HG03342 (cell line): ENCODE measurements around the gene BSND.
"Not testable (repeated sequence)": the region's sequence is repeated elsewhere in the genome, so short reads cannot be mapped to it uniquely, and the experiment has no call there.

ENCODE experiments used
- ATAC-seq: cut with Tn5 transposase; IDR thresholded peaks from one replicate; pipeline ENCODE4 v1.9.1; 2021; ENCODE audit warnings: mild to moderate bottlenecking, moderate library complexity; ENCODE audit not compliant: unreplicated experiment

BSND gene

DNA sequence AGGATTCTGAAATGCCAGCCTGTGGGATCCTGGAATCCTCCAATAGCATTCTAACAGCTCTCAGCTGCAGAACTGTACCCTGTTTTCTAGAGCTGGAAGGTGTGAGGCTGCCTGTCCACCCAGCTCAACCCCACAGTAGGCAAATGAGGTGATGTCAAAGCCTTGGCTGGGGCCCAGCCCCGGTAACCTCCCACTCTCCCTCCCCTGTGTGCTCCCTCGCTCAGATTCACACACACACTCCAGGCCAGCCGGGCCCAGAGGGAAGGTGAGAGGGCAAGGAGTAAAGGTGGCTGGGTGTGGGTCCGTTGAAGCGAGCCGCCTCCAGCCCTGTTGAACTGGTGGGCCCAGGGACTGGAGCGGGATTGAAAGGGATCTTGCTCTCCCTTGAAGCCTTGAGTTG, at the start of gene BSND:
Gene BSND (plus strand): TSS at position 257 of the 400 bp plus-strand sequence. CDS start 254 bp downstream, outside the sequence.
- no peak for ATAC-seq

DNA sequence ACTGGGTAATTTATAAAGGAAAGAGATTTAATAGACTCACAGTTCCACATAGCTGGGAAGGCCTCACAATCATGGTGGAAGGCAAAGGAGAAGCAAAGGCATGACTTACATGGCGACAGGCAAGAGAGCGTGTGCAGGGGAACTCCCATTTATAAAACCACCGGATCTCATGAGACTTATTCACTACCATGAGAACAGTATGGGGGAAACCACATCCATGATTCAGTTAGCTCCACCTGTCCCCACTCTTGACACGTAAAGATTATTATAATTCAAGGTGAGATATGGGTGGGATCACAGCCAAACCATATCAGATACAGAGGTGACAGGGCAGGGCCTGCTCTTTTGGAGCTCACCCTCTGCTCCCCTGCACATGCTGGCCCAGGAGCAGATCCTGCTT, 49.7 kb upstream of the BSND start:
- no peak for ATAC-seq

- no peak for ATAC-seq
These were observed 48.7 kb upstream of the BSND start for GRCh38 chr1:54950006-54950368.

DNA sequence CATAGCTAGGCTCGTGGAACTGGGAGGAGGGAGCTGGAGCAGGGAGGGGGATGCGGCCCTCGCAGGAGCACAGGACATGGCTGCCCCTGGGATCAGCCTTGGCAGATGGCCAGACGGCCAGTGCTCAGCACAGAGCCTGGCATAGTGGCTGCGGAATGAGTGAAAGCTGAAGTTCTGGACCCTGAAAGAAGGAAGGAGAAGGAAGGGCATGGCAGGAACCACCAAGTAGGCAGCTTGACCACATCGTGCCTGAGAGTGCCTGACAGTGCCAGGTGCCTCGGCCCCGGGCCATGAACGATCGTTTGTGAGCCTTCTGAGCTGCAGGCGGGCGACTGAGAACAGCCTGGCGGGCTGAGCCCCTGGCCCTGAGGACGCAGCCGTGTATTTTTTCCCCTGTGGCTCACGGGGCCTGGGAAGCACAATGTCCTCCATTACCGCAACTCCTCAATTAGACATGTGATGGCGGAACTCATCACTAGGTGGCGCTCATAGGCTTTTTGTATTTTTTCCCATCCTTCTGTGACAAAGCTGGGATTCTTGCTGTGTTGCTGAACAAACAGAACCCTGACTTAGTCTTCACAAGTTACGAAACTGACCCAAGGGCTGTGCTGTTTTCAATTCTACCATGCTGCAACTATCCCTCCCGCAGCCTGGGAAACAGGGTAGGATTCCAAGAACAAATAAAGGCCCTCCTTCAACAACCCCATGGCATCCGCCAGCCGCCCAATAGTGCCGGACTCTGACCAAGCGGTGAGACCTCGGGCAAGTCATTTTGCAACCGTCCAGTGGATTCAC, 48.2 kb upstream of the BSND start:
- ATAC-seq, result no peak

GRCh38 chr1:54951810-54952226, 46.9 kb upstream of the BSND start:
- no peak for ATAC-seq

- ATAC-seq, result no peak
These were observed 45.6 kb upstream of the BSND start for GRCh38 chr1:54952950-54953718.

GRCh38 chr1:54953846-54954245, 44.9 kb upstream of the BSND start:
- ATAC-seq, result no peak

DNA sequence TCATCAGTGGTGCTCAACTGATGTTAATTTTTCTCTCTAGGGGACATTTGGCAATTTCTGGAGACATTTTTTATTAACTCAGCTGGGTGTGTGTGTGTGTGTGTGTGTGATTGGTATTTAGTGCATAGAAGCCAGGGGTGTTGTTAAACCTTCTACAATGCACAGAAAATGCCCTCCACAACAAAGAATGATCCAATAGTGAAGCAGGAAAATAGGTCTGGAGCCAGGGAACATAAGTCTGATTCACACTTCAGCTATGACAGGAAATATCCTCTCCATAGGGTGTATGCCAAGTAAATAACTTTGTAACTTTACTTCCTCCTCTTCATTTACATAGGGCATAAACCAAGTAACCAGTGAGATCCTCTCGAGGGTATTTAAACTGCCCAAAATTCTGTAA, 43.4 kb upstream of the BSND start:
- no peak for ATAC-seq

DNA sequence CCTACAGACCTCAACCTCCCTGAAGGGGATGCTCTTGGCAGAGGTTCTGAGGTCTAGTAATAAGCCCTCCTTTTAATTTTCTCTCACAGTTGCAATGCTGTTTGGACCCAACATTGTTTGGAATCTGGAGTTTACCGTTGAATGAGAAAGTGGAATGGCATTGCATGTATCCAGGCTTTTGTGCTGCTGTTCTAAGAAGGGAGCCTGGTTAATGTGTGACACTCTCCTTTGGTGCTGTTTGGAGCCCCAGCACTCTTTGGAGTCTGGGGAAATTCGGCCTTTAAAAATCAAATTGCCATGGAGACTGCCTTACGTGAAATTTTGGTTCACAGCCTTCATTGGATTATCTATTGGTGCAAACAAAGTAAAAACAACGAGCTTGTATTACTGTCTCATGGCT, 42.0 kb upstream of the BSND start:
- no peak for ATAC-seq

GRCh38 chr1:54959241-54959640, 39.5 kb upstream of the BSND start:
- no peak for ATAC-seq

GRCh38 chr1:54962612-54963395, 35.9 kb upstream of the BSND start:
- no peak for ATAC-seq

- ATAC-seq, result not testable (repeated sequence)
These were observed 34.9 kb upstream of the BSND start for GRCh38 chr1:54963829-54964228.

DNA sequence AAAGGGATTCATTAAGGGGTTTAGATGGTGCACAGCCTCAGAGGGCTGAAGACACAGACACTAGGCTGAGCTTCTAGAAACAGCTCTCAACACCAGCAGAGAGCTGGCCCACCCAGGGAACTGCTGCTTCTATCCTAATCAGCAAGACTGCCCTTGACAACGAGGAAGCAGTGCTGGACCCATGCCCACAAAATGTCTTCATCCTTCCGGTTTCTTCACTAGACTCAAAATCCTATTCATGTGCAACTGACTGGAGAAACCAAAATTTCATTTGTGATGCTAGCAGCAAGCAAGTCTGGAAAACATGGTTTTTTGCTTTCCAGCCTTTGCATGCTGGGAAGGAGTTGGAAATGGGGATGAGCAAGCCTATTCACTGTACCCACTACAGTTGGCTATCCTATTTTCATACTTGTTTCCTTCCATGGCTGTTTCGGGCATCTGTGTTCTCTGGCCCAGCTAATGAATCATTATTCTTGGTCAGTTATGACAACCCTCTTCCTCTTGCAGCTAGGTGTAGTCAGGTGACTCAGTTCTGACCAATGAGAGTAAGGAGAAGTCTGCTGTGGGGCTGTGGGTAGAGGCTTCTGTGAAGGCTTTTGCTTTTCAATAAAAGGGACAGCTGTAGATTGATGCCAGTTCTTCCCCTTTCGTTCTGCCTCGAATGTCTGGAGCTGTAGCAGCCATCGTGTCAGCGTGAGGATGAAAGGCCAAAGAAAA, 33.0 kb upstream of the BSND start:
- ATAC-seq, result peak; percentile 96

GRCh38 chr1:54967372-54967771, 31.4 kb upstream of the BSND start:
- ATAC-seq, result no peak

- ATAC-seq, result no peak
These were observed 30.2 kb upstream of the BSND start for GRCh38 chr1:54968551-54968950.

- no peak for ATAC-seq
These were observed 28.9 kb upstream of the BSND start for GRCh38 chr1:54969879-54970278.

GRCh38 chr1:54970901-54971300, 27.8 kb upstream of the BSND start:
- no peak for ATAC-seq

DNA sequence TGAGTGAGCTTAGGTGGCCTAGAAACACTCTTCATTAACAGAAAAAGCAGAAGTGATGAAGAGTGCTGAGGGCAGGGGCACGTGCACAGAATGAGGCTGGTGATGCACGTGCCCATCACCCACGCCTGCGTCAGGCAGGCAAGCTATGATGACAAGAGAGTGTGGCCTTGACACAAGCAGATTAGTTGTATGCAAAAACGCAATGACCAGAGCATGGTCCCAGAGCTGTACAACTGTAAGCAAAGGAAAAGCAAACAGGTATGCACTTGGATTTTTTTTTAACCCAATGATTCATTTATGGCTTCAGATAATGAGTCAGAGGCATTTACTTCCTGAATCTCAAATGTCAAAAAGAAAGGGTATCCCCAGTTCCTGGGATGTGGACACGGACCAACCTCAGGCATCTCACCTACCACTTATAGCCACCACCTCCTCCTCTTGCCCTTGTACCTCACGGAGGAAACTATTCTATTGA, 27.4 kb upstream of the BSND start:
- ATAC-seq, result peak; percentile 86

DNA sequence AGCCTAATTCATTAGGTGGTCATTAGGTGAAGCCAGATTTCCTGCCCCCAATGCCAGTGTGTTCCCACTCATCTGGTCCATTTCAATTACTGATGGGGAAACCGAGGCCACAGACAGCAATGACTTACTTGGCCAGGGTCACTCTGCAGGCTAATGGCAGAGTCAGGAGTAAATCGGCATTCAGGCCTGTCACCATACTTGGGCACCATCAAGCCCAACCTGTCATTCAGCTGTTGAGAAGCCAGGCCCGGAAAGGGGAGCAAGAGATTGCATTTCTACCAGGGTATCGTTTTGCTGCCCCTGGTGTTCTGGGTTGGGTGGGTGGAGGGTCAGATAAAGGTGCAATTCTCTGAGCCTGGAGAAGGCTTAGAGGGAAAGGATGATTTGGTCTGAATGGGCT, 26.3 kb upstream of the BSND start:
- ATAC-seq, result no peak

- no peak for ATAC-seq
These were observed 25.4 kb upstream of the BSND start for GRCh38 chr1:54973205-54973921.
